ENCODE results near the gene HECTD4.

HECTD4 gene

GRCh38 chr12:112275836-112276235 is 106.4 kb downstream of the HECTD4 start:
- H3K4me3 ChIP-seq (ENCODE audit: low read depth, low read length), result no peak overlapping the region
- TF ChIP-seq, protein P1, sequence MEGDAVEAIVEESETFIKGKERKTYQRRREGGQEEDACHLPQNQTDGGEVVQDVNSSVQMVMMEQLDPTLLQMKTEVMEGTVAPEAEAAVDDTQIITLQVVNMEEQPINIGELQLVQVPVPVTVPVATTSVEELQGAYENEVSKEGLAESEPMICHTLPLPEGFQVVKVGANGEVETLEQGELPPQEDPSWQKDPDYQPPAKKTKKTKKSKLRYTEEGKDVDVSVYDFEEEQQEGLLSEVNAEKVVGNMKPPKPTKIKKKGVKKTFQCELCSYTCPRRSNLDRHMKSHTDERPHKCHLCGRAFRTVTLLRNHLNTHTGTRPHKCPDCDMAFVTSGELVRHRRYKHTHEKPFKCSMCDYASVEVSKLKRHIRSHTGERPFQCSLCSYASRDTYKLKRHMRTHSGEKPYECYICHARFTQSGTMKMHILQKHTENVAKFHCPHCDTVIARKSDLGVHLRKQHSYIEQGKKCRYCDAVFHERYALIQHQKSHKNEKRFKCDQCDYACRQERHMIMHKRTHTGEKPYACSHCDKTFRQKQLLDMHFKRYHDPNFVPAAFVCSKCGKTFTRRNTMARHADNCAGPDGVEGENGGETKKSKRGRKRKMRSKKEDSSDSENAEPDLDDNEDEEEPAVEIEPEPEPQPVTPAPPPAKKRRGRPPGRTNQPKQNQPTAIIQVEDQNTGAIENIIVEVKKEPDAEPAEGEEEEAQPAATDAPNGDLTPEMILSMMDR (IDR thresholded peaks at IDR 0.05; ENCODE audit: insufficient read depth, low read depth, low read length, missing control alignments), result no peak
- no peak for DNase-seq (ENCODE audit: low read depth)

DNA sequence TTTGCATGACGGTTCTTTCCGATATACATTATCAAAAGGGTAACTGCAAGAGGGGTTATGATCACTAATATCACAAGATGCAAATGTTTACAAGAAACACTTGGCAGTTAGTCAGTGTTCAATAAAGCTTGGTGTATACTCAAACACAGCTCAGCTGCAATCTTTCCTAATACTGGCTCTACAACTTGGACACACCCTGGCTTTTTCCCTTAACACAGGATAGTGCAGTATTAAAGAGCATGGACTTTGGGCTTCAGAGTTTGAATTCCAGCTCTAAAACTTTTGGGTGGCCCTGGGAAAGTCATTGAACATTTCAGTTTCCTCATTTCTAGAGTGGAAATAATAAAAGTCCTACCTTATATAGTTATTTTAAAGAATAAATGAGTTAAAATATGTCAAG is 107.0 kb downstream of the HECTD4 start:
- TF ChIP-seq, protein P1 (IDR thresholded peaks at IDR 0.05; ENCODE audit: insufficient read depth, low read depth, low read length, missing control alignments), result no peak
- H3K4me3 ChIP-seq (ENCODE audit: low read depth, low read length), result no peak overlapping the region
- no peak for DNase-seq (ENCODE audit: low read depth)

- TF ChIP-seq, protein P1 (IDR thresholded peaks at IDR 0.05; ENCODE audit: insufficient read depth, low read depth, low read length, missing control alignments), result no peak
- H3K4me3 ChIP-seq (ENCODE audit: low read depth, low read length), result no peak overlapping the region
- DNase-seq (ENCODE audit: low read depth), result no peak
Measured at GRCh38 chr12:112270673-112271072, 111.6 kb downstream of the HECTD4 start.

DNA sequence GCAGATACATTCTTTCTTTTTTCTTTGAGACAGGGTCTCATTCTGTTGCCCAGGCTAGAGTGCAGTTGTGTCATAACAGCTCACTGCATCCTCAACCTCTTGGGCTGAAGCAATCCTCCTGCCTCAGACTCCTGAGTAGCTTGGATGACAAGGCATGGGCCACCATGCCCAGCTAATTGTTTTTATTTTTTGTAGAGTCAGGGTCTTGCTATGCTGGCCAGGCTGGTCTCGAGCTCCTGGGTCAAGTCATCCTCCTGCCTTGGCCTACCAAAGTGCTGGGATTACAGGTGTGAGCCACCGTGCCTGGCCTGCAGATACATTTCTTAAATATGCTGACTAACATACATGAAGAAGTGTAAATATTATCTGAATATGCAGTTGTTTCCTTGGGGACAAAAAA is 115.8 kb downstream of the HECTD4 start:
- TF ChIP-seq, protein P1 (IDR thresholded peaks at IDR 0.05; ENCODE audit: insufficient read depth, low read depth, low read length, missing control alignments), result no peak
- no peak overlapping the region for H3K4me3 ChIP-seq (ENCODE audit: low read depth, low read length)
- no peak for DNase-seq (ENCODE audit: low read depth)

DNA sequence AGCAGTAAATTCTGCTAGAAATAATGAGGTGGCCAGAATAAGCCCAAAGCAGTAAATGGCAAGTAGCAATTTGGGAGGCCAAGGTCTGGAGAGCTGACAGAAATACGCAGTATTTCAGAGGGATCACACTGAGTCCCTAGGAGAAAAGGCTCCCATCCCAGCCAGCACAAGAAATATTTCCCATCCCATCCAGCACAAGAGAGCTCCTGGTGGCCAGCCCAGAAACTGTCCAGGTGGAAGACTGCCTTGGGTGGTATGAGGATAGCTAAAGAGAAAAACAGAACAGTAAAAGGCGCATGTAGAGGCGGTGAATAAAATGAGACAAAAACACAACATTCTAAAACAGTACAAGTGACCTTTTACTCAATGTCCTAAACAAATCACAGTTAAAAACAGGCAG is 120.7 kb downstream of the HECTD4 start:
- TF ChIP-seq, protein P1 (IDR thresholded peaks at IDR 0.05; ENCODE audit: insufficient read depth, low read depth, low read length, missing control alignments), result no peak
- H3K4me3 ChIP-seq (ENCODE audit: low read depth, low read length), result no peak overlapping the region
- DNase-seq (ENCODE audit: low read depth), result no peak

DNA sequence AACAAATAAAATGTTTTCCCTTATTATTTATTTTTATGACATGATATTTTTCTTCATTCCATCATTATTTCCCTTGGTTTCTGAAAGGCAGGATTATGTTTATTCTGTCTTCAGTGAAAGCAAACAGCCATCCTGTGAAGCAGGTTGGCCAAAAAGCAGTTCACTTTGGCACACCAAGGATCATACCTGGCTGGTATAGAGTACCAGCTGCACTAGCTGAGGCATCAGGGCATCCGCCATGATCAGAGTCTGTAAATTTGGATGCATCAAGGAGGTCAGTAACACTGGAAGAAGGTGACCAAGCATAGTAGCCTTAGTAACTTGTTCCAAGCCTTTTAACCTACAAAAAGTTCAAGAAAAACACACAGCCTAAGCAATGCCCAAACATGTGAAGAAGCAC is 123.3 kb downstream of the HECTD4 start:
- no peak for DNase-seq (ENCODE audit: low read depth)
- TF ChIP-seq, protein P1 (IDR thresholded peaks at IDR 0.05; ENCODE audit: insufficient read depth, low read depth, low read length, missing control alignments), result no peak
- H3K4me3 ChIP-seq (ENCODE audit: low read depth, low read length), result no peak overlapping the region

GRCh38 chr12:112256780-112257179 is 125.5 kb downstream of the HECTD4 start:
- no peak overlapping the region for H3K4me3 ChIP-seq (ENCODE audit: low read depth, low read length)
- TF ChIP-seq, protein P1 (IDR thresholded peaks at IDR 0.05; ENCODE audit: insufficient read depth, low read depth, low read length, missing control alignments), result no peak
- no peak for DNase-seq (ENCODE audit: low read depth)
